Esophagus muscularis mucosa (tissue), 3 donors: ENCODE measurements around the gene NUP214.

ENCODE experiments used
- CTCF ChIP-seq, 3 experiments: fragments of 200-600 bp in 2 of 3; fragments of 450-650 bp in 1 of 3; sonication (generic) in 2 of 3; IDR thresholded peaks; one replicate each; pipeline ENCODE4 v1.5.1; 2017 to 2019; ENCODE audit warnings: antibody characterized with exemption in 3 of 3, mild to moderate bottlenecking in 2 of 3, moderate library complexity in 1 of 3
- POLR2A ChIP-seq: fragments of 450-650 bp; IDR thresholded peaks from one replicate; pipeline ENCODE4 v1.6.1; 2017; ENCODE audit warnings: antibody characterized with exemption, moderate library complexity, mild to moderate bottlenecking, low read depth
- POLR2AphosphoS5 ChIP-seq, 2 donors: sonication (generic); formaldehyde crosslinking; IDR thresholded peaks; one replicate each; pipeline ENCODE4 v1.6.1; 2017; ENCODE audit warnings: antibody characterized with exemption in 2 of 2

GRCh38 chr9:131203431-131204218 lies 78.2 kb downstream of the NUP214 start:
- TF ChIP-seq POLR2AphosphoS5 (IDR thresholded peaks at IDR 0.05) (no peak), CTCF (IDR thresholded peaks at IDR 0.05) (no peak), POLR2A (no peak)
